Measurements from ENCODE around the gene CDC42BPA.
"Not testable (repeated sequence)": the region's sequence is repeated elsewhere in the genome, so short reads cannot be mapped to it uniquely, and the experiment has no call there.

CDC42BPA gene

DNA sequence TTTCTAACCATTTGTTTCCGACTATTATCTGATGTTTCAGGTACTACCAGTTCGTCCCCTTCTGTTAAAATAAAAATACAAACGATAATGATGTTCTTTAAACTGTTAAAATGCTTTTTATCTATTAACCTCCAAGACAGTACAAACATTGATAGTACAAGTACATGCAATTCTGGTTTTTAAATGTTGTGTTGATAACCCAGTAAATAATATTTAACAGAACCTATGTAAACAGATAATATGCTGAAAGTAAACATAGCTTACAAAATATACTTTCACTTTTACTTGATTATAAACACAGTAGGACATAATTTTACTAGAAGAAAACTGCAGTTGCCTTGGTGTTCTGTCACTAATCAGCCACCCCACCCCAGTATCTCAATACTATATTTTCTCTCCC, 301.3 kb downstream of the CDC42BPA start:
- 97 to 100% methylated on average over 1 to 2 of the region's 3 CpGs for WGBS, 2 experiments
- Histone ChIP-seq H3K27me3 (ENCODE audit: control insufficient read depth, insufficient read depth, low read length, poor library complexity, severe bottlenecking) (no peaks in the 10 kb centered on the region), H3K4me1 (ENCODE audit: control insufficient read depth, insufficient read depth, low read length) (no peaks in the 10 kb centered on the region), H3K27ac (ENCODE audit: insufficient read depth, low read depth, low read length, poor library complexity, severe bottlenecking) (no peak overlapping the region), H3K36me3 (ENCODE audit: control insufficient read depth, insufficient read depth, low read length) (peaks cover 7% of the 10 kb centered on the region), H3K9me3 (ENCODE audit: control insufficient read depth, low read length) (no peaks in the 10 kb centered on the region), H3K4me3 (ENCODE audit: insufficient read depth, low read depth, low read length) (no peak overlapping the region)

DNA sequence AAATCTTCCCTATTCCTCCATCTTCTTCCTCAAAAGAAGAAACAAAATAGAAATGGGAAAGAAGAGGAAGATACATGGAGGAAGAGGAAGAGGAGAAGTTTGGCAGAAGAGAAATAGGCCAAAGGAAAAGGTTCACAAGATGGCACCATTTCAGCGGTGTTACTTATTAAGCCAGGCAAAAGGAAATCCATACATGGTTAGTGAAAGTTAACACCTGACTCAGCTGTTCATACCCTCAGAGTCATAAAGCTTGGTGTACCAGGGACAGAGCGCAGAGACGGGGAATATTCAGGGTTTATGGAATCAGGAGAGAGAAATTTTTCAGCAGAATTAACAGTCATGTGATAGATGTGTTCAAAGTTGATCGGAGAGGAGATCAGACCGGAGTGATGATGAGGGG, 307.6 kb downstream of the CDC42BPA start:
- Histone ChIP-seq H3K36me3 (ENCODE audit: control insufficient read depth, insufficient read depth, low read length) (no peaks in the 10 kb centered on the region), H3K9me3 (ENCODE audit: control insufficient read depth, low read length) (no peaks in the 10 kb centered on the region), H3K4me3 (ENCODE audit: insufficient read depth, low read depth, low read length) (no peak overlapping the region), H3K27me3 (ENCODE audit: control insufficient read depth, insufficient read depth, low read length, poor library complexity, severe bottlenecking) (no peaks in the 10 kb centered on the region), H3K4me1 (ENCODE audit: control insufficient read depth, insufficient read depth, low read length) (no peaks in the 10 kb centered on the region), H3K27ac (ENCODE audit: insufficient read depth, low read depth, low read length, poor library complexity, severe bottlenecking) (no peak overlapping the region)
- WGBS, 2 experiments: 93 to 95% methylated on average over 5 of the region's 5 CpGs

DNA sequence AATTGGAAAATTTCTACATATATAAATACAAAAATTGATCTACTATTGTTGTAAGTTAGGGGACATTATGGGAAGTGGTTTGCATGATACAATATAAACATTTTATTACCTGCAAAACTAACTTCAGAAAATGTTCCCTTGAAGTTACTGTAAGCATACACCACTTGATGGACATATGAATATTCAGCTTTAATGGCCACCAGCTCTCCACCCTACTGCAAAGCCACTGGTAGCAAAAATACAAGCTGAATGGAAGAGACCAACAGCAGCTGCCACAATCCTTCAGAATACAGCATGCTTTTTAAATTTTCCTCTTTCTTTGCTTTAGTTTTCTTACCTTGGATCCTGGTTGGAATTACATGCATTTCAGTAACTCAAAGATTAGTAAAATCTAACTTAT, 308.4 kb downstream of the CDC42BPA start:
- H3K4me1 ChIP-seq (ENCODE audit: control insufficient read depth, insufficient read depth, low read length): no peaks in the 10 kb centered on the region
- H3K27me3 ChIP-seq (ENCODE audit: control insufficient read depth, insufficient read depth, low read length, poor library complexity, severe bottlenecking): no peaks in the 10 kb centered on the region
- no peaks in the 10 kb centered on the region for H3K36me3 ChIP-seq (ENCODE audit: control insufficient read depth, insufficient read depth, low read length)
- H3K27ac ChIP-seq (ENCODE audit: insufficient read depth, low read depth, low read length, poor library complexity, severe bottlenecking): no peak overlapping the region
- no peaks in the 10 kb centered on the region for H3K9me3 ChIP-seq (ENCODE audit: control insufficient read depth, low read length)
- no peak overlapping the region for H3K4me3 ChIP-seq (ENCODE audit: insufficient read depth, low read depth, low read length)

DNA sequence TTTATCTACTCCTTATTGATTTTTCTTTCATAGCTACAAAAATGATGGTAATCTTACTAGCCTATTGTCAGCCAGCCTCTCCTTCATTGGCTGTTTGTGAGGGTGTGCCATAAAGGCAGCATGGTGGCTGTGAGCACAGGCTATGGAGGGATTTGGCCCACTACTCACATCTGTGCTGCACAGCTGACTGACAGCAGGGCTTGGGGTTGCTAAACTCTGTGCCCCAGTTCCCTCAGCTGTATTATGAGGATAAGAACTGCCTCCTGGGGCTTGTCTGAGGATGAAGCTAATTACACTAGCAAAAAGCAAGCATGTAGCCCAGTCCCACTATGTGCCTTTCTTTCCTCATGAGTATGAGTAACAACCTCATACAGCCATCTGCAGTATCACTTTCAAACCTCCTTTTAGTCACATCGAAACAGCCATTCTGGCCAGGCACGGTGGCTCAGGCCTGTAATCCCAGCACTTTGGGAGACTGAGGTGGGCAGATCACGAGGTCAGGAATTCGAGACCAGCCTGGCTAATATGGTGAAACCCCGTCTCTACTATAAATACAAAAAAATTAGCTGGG, 312.0 kb downstream of the CDC42BPA start:
- Histone ChIP-seq H3K36me3 (ENCODE audit: control insufficient read depth, insufficient read depth, low read length) (no peaks in the 10 kb centered on the region), H3K9me3 (ENCODE audit: control insufficient read depth, low read length) (no peaks in the 10 kb centered on the region), H3K4me1 (ENCODE audit: control insufficient read depth, insufficient read depth, low read length) (no peaks in the 10 kb centered on the region), H3K27ac (ENCODE audit: insufficient read depth, low read depth, low read length, poor library complexity, severe bottlenecking) (no peak overlapping the region), H3K4me3 (ENCODE audit: insufficient read depth, low read depth, low read length) (no peak overlapping the region), H3K27me3 (ENCODE audit: control insufficient read depth, insufficient read depth, low read length, poor library complexity, severe bottlenecking) (no peaks in the 10 kb centered on the region)
- 89 to 93% methylated on average over 5 of the region's 5 CpGs for WGBS, 2 experiments

DNA sequence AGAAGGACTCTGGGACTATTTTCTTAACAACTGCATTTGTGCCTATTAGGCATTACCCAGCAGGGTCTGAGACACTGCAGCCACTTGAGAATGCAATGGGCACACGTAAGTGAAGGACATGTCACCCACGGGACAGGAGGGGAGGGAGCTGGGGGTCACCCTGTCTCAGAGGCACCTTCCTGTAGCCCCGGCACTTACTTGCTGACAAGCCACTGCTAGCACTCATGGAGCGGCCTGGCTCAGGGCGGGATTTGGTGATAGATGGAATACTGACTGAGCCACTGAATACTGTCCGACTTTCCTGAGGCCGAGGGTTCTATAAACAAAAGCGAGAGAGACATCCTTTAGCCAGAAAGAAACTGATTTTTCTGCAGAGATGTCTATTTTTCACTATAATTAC, 313.5 kb downstream of the CDC42BPA start:
- Histone ChIP-seq H3K27me3 (ENCODE audit: control insufficient read depth, insufficient read depth, low read length, poor library complexity, severe bottlenecking) (no peaks in the 10 kb centered on the region), H3K4me1 (ENCODE audit: control insufficient read depth, insufficient read depth, low read length) (no peaks in the 10 kb centered on the region), H3K9me3 (ENCODE audit: control insufficient read depth, low read length) (no peaks in the 10 kb centered on the region), H3K4me3 (ENCODE audit: insufficient read depth, low read depth, low read length) (no peak overlapping the region), H3K36me3 (ENCODE audit: control insufficient read depth, insufficient read depth, low read length) (no peaks in the 10 kb centered on the region), H3K27ac (ENCODE audit: insufficient read depth, low read depth, low read length, poor library complexity, severe bottlenecking) (no peak overlapping the region)
- WGBS, 2 experiments: 92 to 95% methylated on average over 8 of the region's 8 CpGs

DNA sequence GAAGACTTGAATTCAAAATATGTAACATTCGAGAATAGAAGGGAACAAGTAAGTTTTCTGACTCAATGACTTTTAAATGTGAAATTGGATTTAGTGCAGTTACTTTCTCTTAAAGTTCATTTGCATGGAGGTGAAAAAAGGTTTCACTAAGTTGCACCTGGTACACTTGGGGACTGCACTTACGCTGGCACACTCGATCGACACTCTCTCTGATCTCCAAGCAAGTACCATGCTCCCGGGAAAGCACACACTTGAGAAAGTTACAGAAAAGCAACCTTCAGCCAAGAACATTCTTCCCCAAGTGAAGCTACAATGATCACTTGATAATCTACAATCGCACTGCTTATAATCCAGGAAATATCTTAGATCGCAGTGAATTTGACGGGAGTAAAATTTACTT, 315.1 kb downstream of the CDC42BPA start:
- Histone ChIP-seq H3K4me1 (ENCODE audit: control insufficient read depth, insufficient read depth, low read length) (no peaks in the 10 kb centered on the region), H3K36me3 (ENCODE audit: control insufficient read depth, insufficient read depth, low read length) (no peaks in the 10 kb centered on the region), H3K27me3 (ENCODE audit: control insufficient read depth, insufficient read depth, low read length, poor library complexity, severe bottlenecking) (no peaks in the 10 kb centered on the region), H3K9me3 (ENCODE audit: control insufficient read depth, low read length) (no peaks in the 10 kb centered on the region), H3K27ac (ENCODE audit: insufficient read depth, low read depth, low read length, poor library complexity, severe bottlenecking) (no peak overlapping the region), H3K4me3 (ENCODE audit: insufficient read depth, low read depth, low read length) (no peak overlapping the region)
- 97% methylated on average over 8 of the region's 8 CpGs for WGBS, 2 experiments

DNA sequence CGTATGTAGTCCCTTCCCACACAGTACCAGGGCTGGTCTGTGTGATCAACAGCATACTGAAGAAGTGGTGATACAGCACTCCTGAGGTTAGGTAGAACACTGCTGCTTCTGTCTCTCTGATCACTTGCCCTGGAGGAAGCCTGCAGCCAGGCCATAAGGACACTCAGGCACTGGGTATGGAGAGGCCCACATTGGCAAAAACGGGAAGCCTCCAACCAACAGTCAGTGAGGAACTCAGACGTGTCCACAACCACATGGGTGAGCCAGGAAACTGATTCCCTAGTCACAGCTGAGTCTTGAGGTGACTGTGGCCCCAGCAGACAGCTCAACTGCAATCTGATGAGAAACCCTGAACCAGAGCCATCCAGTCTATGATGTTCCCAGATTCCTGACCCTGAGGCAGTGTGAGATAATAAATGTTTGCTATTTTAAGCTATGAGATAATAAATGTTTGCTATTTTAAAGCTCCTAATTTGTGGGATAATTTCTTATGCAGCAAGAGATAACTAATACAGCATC, 315.7 kb downstream of the CDC42BPA start:
- H3K36me3 ChIP-seq (ENCODE audit: control insufficient read depth, insufficient read depth, low read length): no peaks in the 10 kb centered on the region
- no peaks in the 10 kb centered on the region for H3K4me1 ChIP-seq (ENCODE audit: control insufficient read depth, insufficient read depth, low read length)
- H3K4me3 ChIP-seq (ENCODE audit: insufficient read depth, low read depth, low read length): no peak overlapping the region
- H3K27me3 ChIP-seq (ENCODE audit: control insufficient read depth, insufficient read depth, low read length, poor library complexity, severe bottlenecking): no peaks in the 10 kb centered on the region
- H3K27ac ChIP-seq (ENCODE audit: insufficient read depth, low read depth, low read length, poor library complexity, severe bottlenecking): no peak overlapping the region
- WGBS, 2 experiments: 88 to 91% methylated on average over 3 of the region's 3 CpGs
- no peaks in the 10 kb centered on the region for H3K9me3 ChIP-seq (ENCODE audit: control insufficient read depth, low read length)

DNA sequence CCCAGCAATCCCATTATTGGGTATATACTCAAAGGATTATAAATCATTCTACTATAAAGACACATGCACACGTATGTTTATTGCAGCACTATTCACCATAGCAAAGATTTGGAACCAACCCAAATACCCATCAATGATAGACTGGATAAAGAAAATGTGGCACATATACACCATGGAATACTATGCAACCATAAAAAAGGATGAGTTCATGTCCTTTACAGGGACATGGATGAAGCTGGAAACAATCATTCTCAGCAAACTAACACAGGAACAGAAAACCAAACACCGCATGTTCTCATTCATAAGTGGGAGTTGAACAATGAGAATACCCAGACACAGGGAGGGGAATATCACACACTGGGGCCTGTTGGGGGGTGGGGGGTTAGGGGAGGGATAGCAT, 318.7 kb downstream of the CDC42BPA start:
- not testable (repeated sequence) for H3K4me3 ChIP-seq (ENCODE audit: insufficient read depth, low read depth, low read length); H3K9me3 ChIP-seq (ENCODE audit: control insufficient read depth, low read length); H3K27me3 ChIP-seq (ENCODE audit: control insufficient read depth, insufficient read depth, low read length, poor library complexity, severe bottlenecking); H3K27ac ChIP-seq (ENCODE audit: insufficient read depth, low read depth, low read length, poor library complexity, severe bottlenecking); H3K36me3 ChIP-seq (ENCODE audit: control insufficient read depth, insufficient read depth, low read length)
- 88 to 92% methylated on average over 1 to 2 of the region's 2 CpGs for WGBS, 2 experiments
- H3K4me1 ChIP-seq (ENCODE audit: control insufficient read depth, insufficient read depth, low read length): peaks cover 18% of the 10 kb centered on the region

DNA sequence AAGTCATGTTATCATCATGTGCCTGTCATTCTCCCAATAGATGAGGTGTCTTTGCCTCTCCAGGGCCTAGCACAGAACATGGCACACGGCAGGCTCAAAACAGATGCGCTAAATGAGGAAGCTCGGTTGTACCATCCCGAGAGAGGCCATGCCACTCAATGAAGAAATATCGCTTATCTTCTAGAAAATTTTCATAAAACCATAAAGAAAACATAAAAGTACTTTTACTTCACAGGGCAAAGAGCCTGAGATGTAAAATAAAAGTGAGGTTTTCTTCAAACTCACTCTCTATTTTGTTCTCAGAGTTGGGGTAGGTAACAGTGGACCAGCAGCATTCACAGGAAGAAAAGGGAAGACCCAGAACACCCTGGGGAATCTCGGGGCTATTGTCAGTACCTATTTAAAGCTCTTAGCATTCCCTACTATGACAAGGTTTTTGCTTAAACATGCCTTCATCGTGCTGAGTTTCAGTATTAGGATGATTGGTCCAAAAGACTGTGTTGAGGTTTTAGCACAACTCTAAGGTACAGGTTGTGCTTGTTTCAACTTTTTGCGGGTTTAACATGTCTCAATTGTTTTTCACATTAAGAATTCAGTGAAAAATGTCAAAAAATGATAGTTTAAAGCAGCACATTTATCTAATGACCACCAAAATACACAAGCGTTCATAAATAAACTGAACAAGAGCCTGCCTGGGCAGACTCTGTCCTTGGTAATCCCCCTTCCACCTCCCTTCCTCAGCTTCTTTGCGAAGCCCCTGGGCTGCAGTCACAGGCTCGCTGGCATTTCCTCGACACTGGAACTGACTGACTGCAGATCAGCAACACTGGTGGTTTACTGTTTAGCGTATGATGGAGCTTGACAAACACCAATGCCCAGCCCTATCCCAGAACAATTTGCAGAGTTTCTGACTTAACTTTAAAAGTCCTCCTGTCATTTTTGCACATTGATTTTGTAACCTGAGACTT, 322.6 kb downstream of the CDC42BPA start:
- Histone ChIP-seq H3K27ac (ENCODE audit: insufficient read depth, low read depth, low read length, poor library complexity, severe bottlenecking) (no peak overlapping the region), H3K4me3 (ENCODE audit: insufficient read depth, low read depth, low read length) (no peak overlapping the region), H3K36me3 (ENCODE audit: control insufficient read depth, insufficient read depth, low read length) (no peaks in the 10 kb centered on the region), H3K4me1 (ENCODE audit: control insufficient read depth, insufficient read depth, low read length) (peaks cover 38% of the 10 kb centered on the region), H3K9me3 (ENCODE audit: control insufficient read depth, low read length) (no peaks in the 10 kb centered on the region), H3K27me3 (ENCODE audit: control insufficient read depth, insufficient read depth, low read length, poor library complexity, severe bottlenecking) (no peaks in the 10 kb centered on the region)
- 82 to 83% methylated on average over 12 to 13 of the region's 13 CpGs for WGBS, 2 experiments

DNA sequence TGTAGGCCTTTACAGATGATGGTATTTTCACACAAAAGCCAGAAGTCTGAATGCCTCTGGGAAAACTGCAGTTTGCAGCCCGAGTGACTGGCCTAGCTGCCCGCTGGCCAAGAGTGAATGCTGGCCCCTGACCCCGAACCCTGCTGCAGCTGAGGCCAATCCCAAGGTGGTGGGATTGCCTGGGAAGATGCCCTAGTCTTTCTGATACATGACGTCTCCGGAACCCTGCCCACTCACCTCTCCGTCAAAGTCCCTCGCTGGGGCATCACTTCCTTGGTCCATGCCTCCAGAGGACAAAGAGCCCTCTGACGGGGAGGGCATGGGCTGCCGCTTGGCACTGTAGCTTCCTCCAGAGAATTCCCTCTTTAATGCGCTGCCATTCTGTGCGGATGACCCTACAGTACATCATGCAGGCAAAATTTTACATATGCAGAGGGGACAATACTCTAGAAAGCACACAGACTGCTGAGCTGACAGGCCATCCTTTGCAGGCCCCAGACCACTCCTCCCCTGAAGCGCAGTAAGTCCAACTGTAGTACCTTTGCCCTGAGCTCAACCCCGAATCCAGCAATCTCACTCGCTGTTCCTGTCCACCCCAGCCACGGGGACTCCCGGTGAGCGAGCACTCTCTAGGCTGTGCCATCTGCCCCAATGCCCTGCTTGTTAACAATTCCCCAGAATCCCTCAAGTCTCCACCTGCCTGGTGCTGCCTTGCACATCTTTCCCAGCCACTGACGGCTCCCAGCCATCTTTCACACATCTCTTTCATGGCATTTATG, 323.5 kb downstream of the CDC42BPA start:
- Histone ChIP-seq H3K9me3 (ENCODE audit: control insufficient read depth, low read length) (no peaks in the 10 kb centered on the region), H3K27ac (ENCODE audit: insufficient read depth, low read depth, low read length, poor library complexity, severe bottlenecking) (no peak overlapping the region), H3K27me3 (ENCODE audit: control insufficient read depth, insufficient read depth, low read length, poor library complexity, severe bottlenecking) (no peaks in the 10 kb centered on the region), H3K4me3 (ENCODE audit: insufficient read depth, low read depth, low read length) (no peak overlapping the region), H3K36me3 (ENCODE audit: control insufficient read depth, insufficient read depth, low read length) (no peaks in the 10 kb centered on the region), H3K4me1 (ENCODE audit: control insufficient read depth, insufficient read depth, low read length) (peaks cover 38% of the 10 kb centered on the region)
- 88 to 89% methylated on average over 18 of the region's 18 CpGs for WGBS, 2 experiments
